Upper lobe of right lung (tissue), 1 donor: ENCODE results near the gene FARSA. TPM values are rescaled to one million over a fixed set of nuclear protein-coding genes. Genes with fewer than 3 reads are reported as not detected.

Experiments
- ATAC-seq: fragments of 200-7000 bp; cut with Tn5 transposase; one replicate; pipeline ENCODE4 v1.9.1; 2020; ENCODE audit warnings: mild to moderate bottlenecking, moderate library complexity
- DNase-seq: peaks from one replicate; pipeline ENCODE4 v3.0.0-alpha.2; 2020
- H3K27ac ChIP-seq: fragments of 200-600 bp; one replicate; pipeline ENCODE4 v1.8.0; 2022
- H3K27me3 ChIP-seq: fragments of 200-600 bp; one replicate; pipeline ENCODE4 v1.8.0; 2022; ENCODE audit warnings: mild to moderate bottlenecking
- H3K36me3 ChIP-seq: fragments of 200-600 bp; one replicate; pipeline ENCODE4 v1.8.0; 2022
- H3K4me1 ChIP-seq: fragments of 200-600 bp; one replicate; pipeline ENCODE4 v1.8.0; 2022
- H3K4me3 ChIP-seq: fragments of 200-600 bp; one replicate; pipeline ENCODE4 v1.8.0; 2022; ENCODE audit warnings: mild to moderate bottlenecking
- H3K9me3 ChIP-seq: fragments of 200-600 bp; one replicate; pipeline ENCODE4 v1.8.0; 2022
- intact Hi-C: fragments of 100-400 bp; cut with DNase I; formaldehyde crosslinking; loops from one replicate; pipeline ENCODE4 v1.11.0; 2022
- total RNA-seq: library from RNA; stranded (reverse); fragmentation: NEBNext Ultra II Directional; extraction: Animal tissue kit (Norgen Biotek cat#: 25700); gene quantifications from one replicate; pipeline ENCODE4 v1.2.1, GENCODE V29; 2021
- TF ChIP-seq, protein P1 (sequence below): fragments of 200-600 bp; IDR thresholded peaks from one replicate; pipeline ENCODE4 v1.8.0; 2022; ENCODE audit warnings: antibody characterized with exemption
- donor health status: DM: no; HTN: yes; CAD: no; lungs with severe emphysema.

The FARSA gene
- total RNA-seq, 1 donor from 2014 or later, result 39.5 TPM

DNA sequence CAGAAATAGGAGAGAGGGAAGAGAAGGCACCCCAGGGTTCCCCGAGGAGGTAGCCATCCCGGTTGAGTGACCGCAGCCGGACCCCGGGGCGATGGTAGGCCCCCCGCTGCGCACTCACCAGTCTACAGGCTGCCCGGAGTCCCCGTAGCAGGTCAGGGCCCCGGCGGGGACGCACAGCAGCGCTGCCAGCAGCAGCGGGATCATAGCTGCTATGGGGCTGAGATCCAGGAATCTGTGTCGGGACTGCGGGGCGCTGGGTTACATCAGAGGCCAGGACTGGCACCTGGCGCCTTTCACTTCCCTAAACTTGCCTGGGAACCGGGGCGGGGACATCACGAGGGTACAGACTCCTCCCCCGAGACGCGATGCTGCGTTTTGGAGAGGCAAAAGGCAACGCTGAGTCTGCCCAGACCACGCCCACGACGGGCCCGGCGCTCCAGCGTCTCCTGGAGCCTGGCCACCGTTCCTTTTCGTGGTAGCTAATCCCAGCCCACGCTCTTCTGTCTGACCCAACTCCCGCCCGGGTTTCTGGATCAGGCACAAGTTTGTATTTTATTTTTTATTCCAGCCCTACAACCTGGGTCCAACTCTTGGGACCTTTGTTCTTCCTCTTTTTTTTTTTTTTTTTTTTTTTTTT lies 52.2 kb downstream of the FARSA start, which contains the start of gene DNASE2:
Gene DNASE2, minus strand, starts transcription at position 278 of the 637 bp plus-strand sequence. Its CDS starts 74 bp downstream, at position 204.
- peak within 1 kb of the TSS; percentile 87 for H3K27ac ChIP-seq
- TF ChIP-seq, protein P1, sequence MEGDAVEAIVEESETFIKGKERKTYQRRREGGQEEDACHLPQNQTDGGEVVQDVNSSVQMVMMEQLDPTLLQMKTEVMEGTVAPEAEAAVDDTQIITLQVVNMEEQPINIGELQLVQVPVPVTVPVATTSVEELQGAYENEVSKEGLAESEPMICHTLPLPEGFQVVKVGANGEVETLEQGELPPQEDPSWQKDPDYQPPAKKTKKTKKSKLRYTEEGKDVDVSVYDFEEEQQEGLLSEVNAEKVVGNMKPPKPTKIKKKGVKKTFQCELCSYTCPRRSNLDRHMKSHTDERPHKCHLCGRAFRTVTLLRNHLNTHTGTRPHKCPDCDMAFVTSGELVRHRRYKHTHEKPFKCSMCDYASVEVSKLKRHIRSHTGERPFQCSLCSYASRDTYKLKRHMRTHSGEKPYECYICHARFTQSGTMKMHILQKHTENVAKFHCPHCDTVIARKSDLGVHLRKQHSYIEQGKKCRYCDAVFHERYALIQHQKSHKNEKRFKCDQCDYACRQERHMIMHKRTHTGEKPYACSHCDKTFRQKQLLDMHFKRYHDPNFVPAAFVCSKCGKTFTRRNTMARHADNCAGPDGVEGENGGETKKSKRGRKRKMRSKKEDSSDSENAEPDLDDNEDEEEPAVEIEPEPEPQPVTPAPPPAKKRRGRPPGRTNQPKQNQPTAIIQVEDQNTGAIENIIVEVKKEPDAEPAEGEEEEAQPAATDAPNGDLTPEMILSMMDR, result no peak
- intact Hi-C loops, result no loop called here

DNA sequence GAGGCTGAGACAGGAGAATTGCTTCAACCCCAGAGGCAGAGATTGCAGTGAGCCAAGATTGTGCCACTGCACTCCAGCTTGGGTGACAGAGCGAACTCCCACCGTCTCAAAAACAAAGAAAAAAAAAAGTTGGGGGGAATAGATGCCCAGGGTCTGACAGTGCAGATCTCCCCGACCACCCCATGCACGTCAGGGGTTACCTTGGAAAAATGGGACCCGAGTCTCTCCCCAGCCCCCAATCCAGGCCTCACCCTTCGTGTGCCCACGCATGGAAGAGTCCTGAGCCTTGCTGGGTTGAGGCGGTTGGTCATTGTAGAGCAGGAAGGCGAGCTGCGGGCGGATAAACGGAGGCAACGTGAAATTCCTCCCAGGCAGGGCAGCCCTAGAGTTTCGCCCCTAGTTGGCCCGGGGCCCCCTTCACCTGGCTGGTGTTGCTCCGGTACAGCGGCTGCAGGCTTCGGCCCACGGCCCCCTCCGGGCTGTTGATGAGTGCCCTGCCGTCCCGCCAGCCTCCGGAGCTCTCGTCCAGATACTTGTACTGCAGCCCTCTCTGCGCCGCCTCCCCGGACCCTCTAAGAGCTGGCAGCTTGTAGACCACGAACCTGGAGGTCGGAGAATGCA lies 52.9 kb downstream of the FARSA start:
- H3K36me3 ChIP-seq, result peaks cover 22% of the 10 kb centered on the region
- ATAC-seq, result peak; percentile 8
- H3K4me1 ChIP-seq, result peaks cover 13% of the 10 kb centered on the region
- DNase-seq, result peak; percentile 78
- H3K27ac ChIP-seq, result peak overlapping the region; percentile 87
- H3K4me3 ChIP-seq, result peak overlapping the region; percentile 84
- H3K9me3 ChIP-seq, result no peaks in the 10 kb centered on the region
- TF ChIP-seq, protein P1, result no peak
- peaks cover 12% of the 10 kb centered on the region for H3K27me3 ChIP-seq
- intact Hi-C loops, result no loop called here

More for the DNA sequence above, 52.2 kb downstream of the FARSA start, which contains the start of gene DNASE2:
- Histone ChIP-seq H3K36me3 (peaks cover 17% of the 10 kb centered on the region), H3K4me1 (peaks cover 17% of the 10 kb centered on the region), H3K9me3 (no peaks in the 10 kb centered on the region), H3K4me3 (peak within 1 kb of the TSS; percentile 84), H3K27me3 (peaks cover 12% of the 10 kb centered on the region)
- ATAC-seq, result peak; percentile 91
- DNase-seq, result peak; percentile 99

DNA sequence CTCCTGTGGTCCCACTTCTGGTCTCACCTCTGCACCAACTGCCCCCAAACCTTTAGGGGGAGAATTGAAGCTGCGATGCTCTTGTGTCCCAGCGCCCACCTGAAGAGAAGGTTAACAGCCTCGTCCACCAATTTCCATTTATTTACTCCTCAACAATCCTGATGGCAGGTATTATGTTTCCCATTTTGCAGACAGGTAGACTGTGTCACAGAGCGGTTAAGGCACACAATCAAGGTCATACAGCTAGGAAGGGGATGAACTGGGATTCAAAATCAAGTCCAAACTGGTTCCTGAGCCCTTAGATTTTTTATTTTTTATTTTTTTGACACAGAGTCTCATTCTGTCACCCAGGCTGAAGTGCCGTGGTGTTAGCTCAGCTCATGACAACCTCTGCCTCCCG lies 58.4 kb downstream of the FARSA start:
- H3K4me1 ChIP-seq, result no peaks in the 10 kb centered on the region
- no peak for DNase-seq
- no peaks in the 10 kb centered on the region for H3K27me3 ChIP-seq
- TF ChIP-seq, protein P1, result no peak
- H3K36me3 ChIP-seq, result peaks cover 22% of the 10 kb centered on the region
- intact Hi-C loops, result no loop called here
- no peaks in the 10 kb centered on the region for H3K9me3 ChIP-seq
- H3K27ac ChIP-seq, result no peak overlapping the region
- ATAC-seq, result no peak
- no peak overlapping the region for H3K4me3 ChIP-seq

DNA sequence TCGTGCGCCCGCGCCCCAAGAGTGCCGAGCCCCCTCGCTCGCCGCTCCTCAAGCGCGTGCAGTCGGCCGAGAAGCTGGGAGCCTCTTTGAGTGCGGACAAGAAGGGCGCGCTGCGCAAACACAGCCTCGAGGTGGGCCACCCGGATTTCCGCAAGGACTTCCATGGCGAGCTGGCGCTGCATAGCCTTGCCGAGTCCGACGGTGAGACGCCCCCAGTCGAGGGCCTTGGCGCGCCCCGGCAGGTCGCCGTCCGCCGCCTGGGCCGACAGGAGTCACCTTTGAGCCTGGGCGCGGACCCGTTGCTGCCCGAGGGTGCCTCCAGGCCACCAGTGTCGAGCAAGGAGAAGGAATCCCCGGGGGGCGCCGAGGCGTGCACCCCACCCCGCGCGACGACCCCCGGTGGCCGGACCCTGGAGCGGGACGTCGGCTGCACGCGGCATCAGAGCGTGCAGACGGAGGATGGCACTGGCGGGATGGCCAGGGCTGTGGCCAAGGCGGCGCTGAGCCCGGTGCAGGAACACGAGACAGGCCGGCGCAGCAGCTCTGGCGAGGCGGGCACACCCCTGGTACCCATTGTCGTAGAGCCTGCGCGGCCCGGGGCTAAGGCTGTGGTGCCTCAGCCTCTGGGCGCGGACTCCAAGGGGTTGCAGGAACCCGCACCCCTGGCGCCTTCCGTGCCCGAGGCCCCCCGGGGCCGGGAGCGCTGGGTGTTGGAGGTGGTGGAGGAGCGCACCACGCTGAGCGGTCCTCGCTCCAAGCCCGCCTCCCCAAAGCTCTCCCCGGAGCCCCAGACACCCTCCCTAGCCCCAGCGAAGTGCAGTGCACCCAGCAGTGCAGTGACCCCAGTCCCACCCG lies 59.4 kb downstream of the FARSA start:
- DNase-seq (no peak), ATAC-seq (no peak)
- intact Hi-C loops, result no loop called here
- no peaks in the 10 kb centered on the region for H3K27me3 ChIP-seq
- H3K9me3 ChIP-seq, result no peaks in the 10 kb centered on the region
- TF ChIP-seq, protein P1, result no peak
- H3K36me3 ChIP-seq, result peaks cover 22% of the 10 kb centered on the region
- H3K4me3 ChIP-seq, result peak overlapping the region; percentile 19
- H3K4me1 ChIP-seq, result no peaks in the 10 kb centered on the region
- H3K27ac ChIP-seq, result no peak overlapping the region

DNA sequence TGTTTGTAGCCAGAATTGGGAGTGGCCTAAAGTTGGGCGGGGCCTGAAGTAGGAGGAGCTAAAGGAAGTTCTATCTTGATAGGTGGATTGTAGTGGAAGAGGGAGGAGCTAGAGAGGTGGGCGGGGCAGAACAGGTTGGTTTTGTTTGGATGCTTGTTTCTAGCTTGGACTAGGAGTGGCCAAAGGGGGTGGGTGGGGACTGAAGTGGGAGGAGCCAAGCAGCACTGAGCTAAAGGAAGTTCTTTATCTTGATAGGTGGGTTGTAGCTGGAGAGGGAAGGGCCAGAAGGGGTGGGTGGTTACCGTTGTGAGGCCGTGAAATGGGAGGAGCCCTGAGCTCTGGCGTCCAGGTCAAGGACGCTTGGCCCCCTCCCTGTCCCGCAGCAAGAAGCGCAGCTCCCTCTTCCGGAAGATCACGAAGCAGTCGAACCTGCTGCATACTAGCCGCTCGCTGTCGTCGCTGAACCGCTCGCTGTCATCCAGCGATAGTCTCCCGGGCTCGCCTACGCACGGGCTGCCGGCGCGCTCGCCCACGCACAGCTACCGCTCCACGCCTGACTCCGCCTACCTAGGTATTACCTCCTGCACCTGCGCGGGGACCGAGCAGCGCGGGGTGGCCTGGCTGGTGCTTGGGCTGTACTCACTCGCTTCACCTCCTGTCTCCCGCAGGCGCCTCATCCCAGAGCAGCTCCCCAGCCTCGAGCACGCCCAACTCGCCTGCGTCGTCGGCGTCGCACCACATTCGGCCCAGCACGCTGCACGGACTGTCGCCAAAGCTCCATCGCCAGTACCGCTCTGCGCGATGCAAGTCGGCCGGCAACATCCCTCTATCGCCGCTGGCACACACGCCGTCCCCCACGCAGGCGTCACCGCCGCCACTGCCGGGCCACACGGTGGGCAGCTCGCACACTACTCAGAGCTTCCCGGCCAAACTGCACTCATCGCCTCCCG lies 60.3 kb downstream of the FARSA start:
- TF ChIP-seq, protein P1, result no peak
- no peaks in the 10 kb centered on the region for H3K4me1 ChIP-seq
- peak; percentile 82 for DNase-seq
- intact Hi-C loops, result no loop called here
- ATAC-seq, result peak; percentile 84
- H3K36me3 ChIP-seq, result peaks cover 17% of the 10 kb centered on the region
- no peaks in the 10 kb centered on the region for H3K27me3 ChIP-seq
- no peak overlapping the region for H3K27ac ChIP-seq
- H3K9me3 ChIP-seq, result no peaks in the 10 kb centered on the region
- H3K4me3 ChIP-seq, result peak overlapping the region; percentile 19
